DOHH2 (cell line): ENCODE data around the gene ZNF454.

ENCODE experiments used
- EZH2phosphoT487 ChIP-seq: fragments of 200-600 bp; sonication (generic); IDR thresholded peaks from 2 replicates; pipeline ENCODE4 v1.6.1; 2017; ENCODE audit warnings: borderline replicate concordance, mild to moderate bottlenecking, antibody characterized with exemption, low read length, moderate library complexity, mixed read lengths
- TF ChIP-seq, protein P1 (sequence below): fragments of 200-600 bp; sonication (generic); IDR thresholded peaks from one replicate; pipeline ENCODE4 v1.5.1; 2014; ENCODE audit warnings: antibody characterized with exemption, mild to moderate bottlenecking, low read depth, low read length; ENCODE audit not compliant: poor library complexity, severe bottlenecking

DNA sequence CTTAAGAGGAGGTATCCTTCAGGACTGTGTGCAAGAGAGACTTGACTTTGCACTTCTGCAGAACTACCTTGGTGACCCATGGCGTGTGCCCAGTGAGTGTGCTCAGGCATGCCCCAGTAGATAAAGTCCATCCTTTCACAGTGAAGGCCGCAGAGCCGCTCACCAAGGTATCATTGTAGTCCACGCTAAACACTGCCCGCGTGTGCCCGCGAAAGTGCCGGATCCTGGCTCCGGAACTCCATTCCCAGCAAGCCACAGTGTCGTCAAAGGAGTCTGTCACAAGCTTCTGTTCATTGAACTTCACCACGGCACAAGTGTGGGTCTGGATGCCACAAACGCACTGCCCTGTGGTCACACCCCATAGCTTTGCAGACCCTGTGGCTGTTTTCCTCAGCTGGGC is 57.4 kb downstream of the ZNF454 start:
- TF ChIP-seq, protein P1, sequence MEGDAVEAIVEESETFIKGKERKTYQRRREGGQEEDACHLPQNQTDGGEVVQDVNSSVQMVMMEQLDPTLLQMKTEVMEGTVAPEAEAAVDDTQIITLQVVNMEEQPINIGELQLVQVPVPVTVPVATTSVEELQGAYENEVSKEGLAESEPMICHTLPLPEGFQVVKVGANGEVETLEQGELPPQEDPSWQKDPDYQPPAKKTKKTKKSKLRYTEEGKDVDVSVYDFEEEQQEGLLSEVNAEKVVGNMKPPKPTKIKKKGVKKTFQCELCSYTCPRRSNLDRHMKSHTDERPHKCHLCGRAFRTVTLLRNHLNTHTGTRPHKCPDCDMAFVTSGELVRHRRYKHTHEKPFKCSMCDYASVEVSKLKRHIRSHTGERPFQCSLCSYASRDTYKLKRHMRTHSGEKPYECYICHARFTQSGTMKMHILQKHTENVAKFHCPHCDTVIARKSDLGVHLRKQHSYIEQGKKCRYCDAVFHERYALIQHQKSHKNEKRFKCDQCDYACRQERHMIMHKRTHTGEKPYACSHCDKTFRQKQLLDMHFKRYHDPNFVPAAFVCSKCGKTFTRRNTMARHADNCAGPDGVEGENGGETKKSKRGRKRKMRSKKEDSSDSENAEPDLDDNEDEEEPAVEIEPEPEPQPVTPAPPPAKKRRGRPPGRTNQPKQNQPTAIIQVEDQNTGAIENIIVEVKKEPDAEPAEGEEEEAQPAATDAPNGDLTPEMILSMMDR: no peak
- TF ChIP-seq EZH2phosphoT487: no peak
